Suprapubic skin (tissue), 4 donors: ENCODE results near the gene DDX19B. TPM values are rescaled to one million over a fixed set of nuclear protein-coding genes. Genes with fewer than 3 reads are reported as not detected.

Experiments
- DNase-seq, 2 donors: peaks; one replicate each; pipeline ENCODE4 v3.0.0-alpha.2; 2019; ENCODE audit warnings: low spot score in 2 of 2
- H3K27ac ChIP-seq: fragments of 200-600 bp; sonication (generic); one replicate; pipeline ENCODE4 v1.5.1; 2019
- H3K27me3 ChIP-seq: fragments of 200-600 bp; sonication (generic); one replicate; pipeline ENCODE4 v1.5.1; 2019
- H3K36me3 ChIP-seq: fragments of 200-600 bp; sonication (generic); one replicate; pipeline ENCODE4 v1.5.1; 2019
- H3K4me1 ChIP-seq: fragments of 200-600 bp; sonication (generic); one replicate; pipeline ENCODE4 v1.5.1; 2019
- H3K4me3 ChIP-seq: fragments of 200-600 bp; sonication (generic); one replicate; pipeline ENCODE4 v1.5.1; 2019; ENCODE audit warnings: mild to moderate bottlenecking
- H3K9me3 ChIP-seq: fragments of 200-600 bp; sonication (generic); one replicate; pipeline ENCODE4 v1.5.1; 2019
- CTCF ChIP-seq, 2 donors: fragments of 200-600 bp in 1 of 2; fragments of 450-650 bp in 1 of 2; sonication (generic) in 1 of 2; IDR thresholded peaks; one replicate each; pipeline ENCODE4 v1.5.1; 2016 to 2019; ENCODE audit warnings: antibody characterized with exemption in 2 of 2, mild to moderate bottlenecking in 1 of 2, moderate library complexity in 1 of 2
- EP300 ChIP-seq: sonication (generic); formaldehyde crosslinking; IDR thresholded peaks from one replicate; pipeline ENCODE4 v1.6.1; 2017; ENCODE audit warnings: antibody characterized with exemption
- POLR2A ChIP-seq, 2 donors: fragments of 450-650 bp; IDR thresholded peaks; one replicate each; pipeline ENCODE4 v1.6.1; 2017; ENCODE audit warnings: antibody characterized with exemption in 2 of 2, mild to moderate bottlenecking in 2 of 2, moderate library complexity in 2 of 2
- POLR2AphosphoS5 ChIP-seq, 3 donors: sonication (generic); formaldehyde crosslinking; IDR thresholded peaks; one replicate each; pipeline ENCODE4 v1.6.1; 2017; ENCODE audit warnings: antibody characterized with exemption in 3 of 3
- WGBS: methylation state at CpG from one replicate; pipeline ENCODE4 v1.1.5; 2018; 5-methylcytosine and 5-hydroxymethylcytosine counted together
- total RNA-seq, 4 donors: library from RNA; depleted of rRNA; stranded (reverse); fragments of >200 nt; gene quantifications; one replicate each; pipeline ENCODE4 v1.1.0, GENCODE V29; 2016

Gene DDX19B
- total RNA-seq, 4 donors from 2014 or later: 31.9 to 58.6 (median 43.6) TPM

GRCh38 chr16:70253291-70254106 lies 45.5 kb upstream of the DDX19B start:
- H3K4me1 ChIP-seq: peaks cover 26% of the 10 kb centered on the region
- no peak for DNase-seq
- TF ChIP-seq EP300 (no peak), POLR2A (IDR thresholded peaks at IDR 0.05) (no peak), CTCF (IDR thresholded peaks at IDR 0.05) (peak; percentile 17 to 56), POLR2AphosphoS5 (IDR thresholded peaks at IDR 0.05) (no peak)

GRCh38 chr16:70254180-70254964 lies 44.6 kb upstream of the DDX19B start:
- peaks cover 72% of the 10 kb centered on the region for H3K36me3 ChIP-seq
- no peaks in the 10 kb centered on the region for H3K9me3 ChIP-seq

More at GRCh38 chr16:70253291-70254106, 45.5 kb upstream of the DDX19B start:
- H3K27me3 ChIP-seq: no peaks in the 10 kb centered on the region
- H3K36me3 ChIP-seq: peaks cover 64% of the 10 kb centered on the region
- H3K9me3 ChIP-seq: no peaks in the 10 kb centered on the region
- WGBS: 82% methylated on average over 8 of the region's 16 CpGs
- H3K27ac ChIP-seq: no peak overlapping the region
- H3K4me3 ChIP-seq: no peak overlapping the region

GRCh38 chr16:70254965-70255286 lies 44.1 kb upstream of the DDX19B start:
- H3K27me3 ChIP-seq: no peaks in the 10 kb centered on the region
- H3K27ac ChIP-seq: no peak overlapping the region
- H3K4me3 ChIP-seq: no peak overlapping the region
- TF ChIP-seq POLR2AphosphoS5 (IDR thresholded peaks at IDR 0.05) (no peak), POLR2A (IDR thresholded peaks at IDR 0.05) (no peak), EP300 (no peak)
- 97% methylated on average over 11 of the region's 12 CpGs for WGBS
- H3K36me3 ChIP-seq: peaks cover 78% of the 10 kb centered on the region
- H3K4me1 ChIP-seq: peaks cover 14% of the 10 kb centered on the region
- no peaks in the 10 kb centered on the region for H3K9me3 ChIP-seq
- no peak for DNase-seq

More at GRCh38 chr16:70254180-70254964, 44.6 kb upstream of the DDX19B start:
- no peak overlapping the region for H3K4me3 ChIP-seq
- peaks cover 20% of the 10 kb centered on the region for H3K4me1 ChIP-seq
- H3K27me3 ChIP-seq: no peaks in the 10 kb centered on the region
- WGBS: 91% methylated on average over 4 of the region's 9 CpGs
- TF ChIP-seq POLR2AphosphoS5 (IDR thresholded peaks at IDR 0.05): no peak
- TF ChIP-seq CTCF (IDR thresholded peaks at IDR 0.05): no peak
- TF ChIP-seq EP300: no peak
- H3K27ac ChIP-seq: no peak overlapping the region
- DNase-seq: no peak

GRCh38 chr16:70255574-70255973 lies 43.4 kb upstream of the DDX19B start:
- Histone ChIP-seq H3K27ac (no peak overlapping the region), H3K4me1 (peaks cover 8% of the 10 kb centered on the region), H3K4me3 (no peak overlapping the region), H3K27me3 (no peaks in the 10 kb centered on the region), H3K36me3 (peaks cover 84% of the 10 kb centered on the region), H3K9me3 (no peaks in the 10 kb centered on the region)
- no peak for DNase-seq
- 94% methylated on average over 7 of the region's 9 CpGs for WGBS
- TF ChIP-seq EP300 (no peak), POLR2A (IDR thresholded peaks at IDR 0.05) (no peak), POLR2AphosphoS5 (IDR thresholded peaks at IDR 0.05) (no peak)

GRCh38 chr16:70257391-70257790 lies 41.6 kb upstream of the DDX19B start:
- Histone ChIP-seq H3K27me3 (no peaks in the 10 kb centered on the region), H3K27ac (no peak overlapping the region), H3K36me3 (peaks cover 96% of the 10 kb centered on the region), H3K9me3 (no peaks in the 10 kb centered on the region), H3K4me3 (no peak overlapping the region), H3K4me1 (no peaks in the 10 kb centered on the region)
- 66% methylated on average over 4 of the region's 4 CpGs for WGBS
- TF ChIP-seq POLR2AphosphoS5 (IDR thresholded peaks at IDR 0.05) (no peak), EP300 (no peak), CTCF (IDR thresholded peaks at IDR 0.05) (no peak), POLR2A (IDR thresholded peaks at IDR 0.05) (no peak)
- no peak for DNase-seq

- no peak for DNase-seq
- Histone ChIP-seq H3K36me3 (peaks cover 96% of the 10 kb centered on the region), H3K27ac (no peak overlapping the region), H3K9me3 (no peaks in the 10 kb centered on the region), H3K4me1 (no peaks in the 10 kb centered on the region), H3K4me3 (no peak overlapping the region), H3K27me3 (no peaks in the 10 kb centered on the region)
- no peak for TF ChIP-seq EP300
- no peak for TF ChIP-seq CTCF (IDR thresholded peaks at IDR 0.05)
- no peak for TF ChIP-seq POLR2A (IDR thresholded peaks at IDR 0.05)
- TF ChIP-seq POLR2AphosphoS5 (IDR thresholded peaks at IDR 0.05): no peak
- 95% methylated on average over 4 of the region's 14 CpGs for WGBS
These were observed 40.9 kb upstream of the DDX19B start for GRCh38 chr16:70258065-70258464.
